ENCODE measurements around the gene RAD54L. TPM values are rescaled to one million over a fixed set of nuclear protein-coding genes. Genes with fewer than 3 reads are reported as not detected.
"Not testable (repeated sequence)": the region's sequence is repeated elsewhere in the genome, so short reads cannot be mapped to it uniquely, and the experiment has no call there.

RAD54L gene
- total RNA-seq, 1 experiment from 2014 or later: 29.4 TPM

GRCh38 chr1:46315669-46316403, 68.3 kb downstream of the RAD54L start:
- BruUV-seq (replicated peaks): no TSS peak
- H3K9me3 ChIP-seq (ENCODE audit: control insufficient read depth, insufficient read depth, low read depth, low read length): no peaks in the 10 kb centered on the region
- intact Hi-C loops (cut with micrococcal nuclease; ENCODE audit: unreplicated experiment): no loop called here
- TF ChIP-seq SIN3A (IDR thresholded peaks at IDR 0.05; ENCODE audit: borderline replicate concordance, insufficient read depth, low read depth, low read length): no peak
- no peak for TF ChIP-seq TCF7L2 (IDR thresholded peaks at IDR 0.05; ENCODE audit: low read depth, low read length)
- no peak for TF ChIP-seq CTCF (IDR thresholded peaks at IDR 0.05)
- TF ChIP-seq REST (IDR thresholded peaks at IDR 0.05; ENCODE audit: insufficient read depth in 1 of 2, low read depth in 2 of 2, low read length in 1 of 2): no peak
- no peak for TF ChIP-seq POLR2AphosphoS5 (IDR thresholded peaks at IDR 0.05; ENCODE audit: low read depth, low read length)
- H3K4me1 ChIP-seq (ENCODE audit: control insufficient read depth, insufficient read depth, low read length): no peaks in the 10 kb centered on the region
- ATAC-seq (no peak), DNase-seq (ENCODE audit: low read depth, low spot score) (no peak)
- H3K27me3 ChIP-seq (ENCODE audit: control insufficient read depth, insufficient read depth, low read length): no peaks in the 10 kb centered on the region
- POLR2A ChIA-PET: interaction anchor here (0.6 to 0.7 kb wide), 2 partner anchors 32 to 46 kb away, joined by 3 to 10 read pairs; no protein-coding TSS in a partner anchor
- H3K27ac ChIP-seq (ENCODE audit: low read length): no peak overlapping the region
- in situ Hi-C loops (cut with HindIII; ENCODE audit: low pct_unique_long_range_greater_than_20kb, low sequenced_read_pairs): no loop called here
- no peak overlapping the region for H3K4me3 ChIP-seq (ENCODE audit: low read depth in 2 of 2, low read length in 2 of 2)
- peaks cover 10% of the 10 kb centered on the region for H3K36me3 ChIP-seq (ENCODE audit: control insufficient read depth, insufficient read depth, low read length)
- CTCF ChIA-PET: no interaction called here

GRCh38 chr1:46317323-46317722, 69.8 kb downstream of the RAD54L start:
- Histone ChIP-seq H3K27ac (ENCODE audit: low read length) (no peak overlapping the region), H3K27me3 (ENCODE audit: control insufficient read depth, insufficient read depth, low read length) (no peaks in the 10 kb centered on the region), H3K4me1 (ENCODE audit: control insufficient read depth, insufficient read depth, low read length) (no peaks in the 10 kb centered on the region), H3K4me3 (ENCODE audit: low read depth in 2 of 2, low read length in 2 of 2) (no peak overlapping the region), H3K9me3 (ENCODE audit: control insufficient read depth, insufficient read depth, low read depth, low read length) (no peaks in the 10 kb centered on the region), H3K36me3 (ENCODE audit: control insufficient read depth, insufficient read depth, low read length) (peaks cover 10% of the 10 kb centered on the region)
- in situ Hi-C loops (cut with HindIII; ENCODE audit: low pct_unique_long_range_greater_than_20kb, low sequenced_read_pairs) (no loop called here), intact Hi-C loops (cut with micrococcal nuclease; ENCODE audit: unreplicated experiment) (no loop called here)
- ChIA-PET POLR2A (no interaction called here), CTCF (no interaction called here)
- TF ChIP-seq CTCF (IDR thresholded peaks at IDR 0.05) (no peak), TCF7L2 (IDR thresholded peaks at IDR 0.05; ENCODE audit: low read depth, low read length) (no peak), POLR2AphosphoS5 (IDR thresholded peaks at IDR 0.05; ENCODE audit: low read depth, low read length) (no peak)
- no peak for DNase-seq (ENCODE audit: low read depth, low spot score)
- ATAC-seq: no peak
- BruUV-seq (replicated peaks): no TSS peak

- H3K27me3 ChIP-seq (ENCODE audit: control insufficient read depth, insufficient read depth, low read length); POLR2A ChIA-PET; intact Hi-C loops (cut with micrococcal nuclease; ENCODE audit: unreplicated experiment); in situ Hi-C loops (cut with HindIII; ENCODE audit: low pct_unique_long_range_greater_than_20kb, low sequenced_read_pairs); DNase-seq (ENCODE audit: low read depth, low spot score); BruUV-seq (replicated peaks); H3K4me1 ChIP-seq (ENCODE audit: control insufficient read depth, insufficient read depth, low read length); H3K4me3 ChIP-seq (ENCODE audit: low read depth in 2 of 2, low read length in 2 of 2); H3K9me3 ChIP-seq (ENCODE audit: control insufficient read depth, insufficient read depth, low read depth, low read length); ATAC-seq; H3K36me3 ChIP-seq (ENCODE audit: control insufficient read depth, insufficient read depth, low read length); H3K27ac ChIP-seq (ENCODE audit: low read length): not testable (repeated sequence)
- CTCF ChIA-PET: interaction anchor here (0.7 kb wide), 1 partner anchor 99 kb away, joined by 3 read pairs; no protein-coding TSS in a partner anchor
These were observed 71.7 kb downstream of the RAD54L start for GRCh38 chr1:46319301-46319700.

GRCh38 chr1:46319960-46320914, 72.7 kb downstream of the RAD54L start:
- ATAC-seq; H3K9me3 ChIP-seq (ENCODE audit: control insufficient read depth, insufficient read depth, low read depth, low read length); BruUV-seq (replicated peaks); POLR2A ChIA-PET; intact Hi-C loops (cut with micrococcal nuclease; ENCODE audit: unreplicated experiment); DNase-seq (ENCODE audit: low read depth, low spot score); H3K4me1 ChIP-seq (ENCODE audit: control insufficient read depth, insufficient read depth, low read length); in situ Hi-C loops (cut with HindIII; ENCODE audit: low pct_unique_long_range_greater_than_20kb, low sequenced_read_pairs); H3K36me3 ChIP-seq (ENCODE audit: control insufficient read depth, insufficient read depth, low read length); H3K4me3 ChIP-seq (ENCODE audit: low read depth in 2 of 2, low read length in 2 of 2); H3K27me3 ChIP-seq (ENCODE audit: control insufficient read depth, insufficient read depth, low read length); CTCF ChIA-PET; H3K27ac ChIP-seq (ENCODE audit: low read length): not testable (repeated sequence)
